Heart left ventricle (tissue), 11 donors: ENCODE measurements around the gene MTCP1. TPM values are rescaled to one million over a fixed set of nuclear protein-coding genes. Genes with fewer than 3 reads are reported as not detected.

Experiments
- polyA plus RNA-seq, 2 donors: library from polyadenylated mRNA; stranded (reverse); fragments of 200-250 nt; gene quantifications; one replicate each; pipeline ENCODE4 v1.2.3, GENCODE V29; 2013
- total RNA-seq, 9 donors: library from RNA; depleted of rRNA in 2 of 9; stranded (reverse); fragments of >200 nt in 2 of 9; fragmentation: NEBNext Ultra II Directional in 3 of 9; extraction: Animal tissue kit (Norgen Biotek cat#: 25700) in 3 of 9; gene quantifications; one replicate each; pipeline versions ENCODE4 v1.1.0 to v1.2.4, GENCODE V29; 2016 to 2023
- donor health status: ischemic (EF 13 %, LVEDD 7.1; RV severe dilation, severe dysfunction).
- donor health status: healthy with polysubstance abuse.
- donor health status: DM: no; HTN: yes; CAD: no.
- donor health status: DM: no; HTN: no; CAD: no.
- donor health status: ischemic (EF 25% LVEDD 5.7; RV mildly dilated, moderate dysfunction).
- donor health status: healthy.
- donor health status: DM: yes; HTN: yes; CAD: no.
- donor health status: PGD.
- donor health status: nonischemic (EF 23%, LVEDD 6.1; RV moderate dilation, normal function).

Gene MTCP1
- total and polyA plus RNA-seq, 11 donors: 0.24 to 185 (median 44.8) TPM

Other genes with a start within 250 kb of the MTCP1 start
- gene SMIM9, start 236.5 kb downstream of the MTCP1 start, total RNA-seq: under 1 TPM in 2 of 9 donors, not detected in 7; 0.29 to 0.32 TPM
- gene SMIM9, start 236.5 kb downstream of the MTCP1 start, polyA plus RNA-seq: not detected
- gene F8A1, start 184.8 kb downstream of the MTCP1 start, total RNA-seq: 10 to 100 TPM; 16.8 to 34.5 (median 21.5) TPM
- 10 to 100 TPM; 10.2 to 35.7 TPM for gene F8A1, start 184.8 kb downstream of the MTCP1 start, polyA plus RNA-seq
- 10 to 100 TPM; 26.9 to 75.1 (median 44.3) TPM for gene F8, start 48.4 kb downstream of the MTCP1 start, total RNA-seq
- 10 to 100 TPM; 32.6 to 60.2 TPM for gene F8, start 48.4 kb downstream of the MTCP1 start, polyA plus RNA-seq
- gene FUNDC2, start 44.3 kb downstream of the MTCP1 start, total RNA-seq: 100 to 1,000 TPM; 147 to 390 (median 259) TPM
- 100 to 1,000 TPM; 445 TPM for gene FUNDC2, start 44.3 kb downstream of the MTCP1 start, polyA plus RNA-seq
- gene CMC4, start within 50 bp of the MTCP1 start, total RNA-seq: 10 to 100 TPM; 14.4 to 74.3 (median 21.0) TPM
- gene CMC4, start within 50 bp of the MTCP1 start, polyA plus RNA-seq: 10 to 100 TPM; 26.1 to 53.0 TPM
- gene BRCC3, start 372 bp upstream of the MTCP1 start, total RNA-seq: 10 to 100 TPM in 8 of 9 donors, 1 to 10 TPM in 1; 7.9 to 18.7 (median 16.6) TPM
- 10 to 100 TPM in 1 of 2 donors, 1 to 10 TPM in 1; 3.6 to 15.0 TPM for gene BRCC3, start 372 bp upstream of the MTCP1 start, polyA plus RNA-seq
- 10 to 100 TPM; 39.6 to 82.8 (median 72.3) TPM for gene VBP1, start 145.3 kb upstream of the MTCP1 start, total RNA-seq
- 10 to 100 TPM; 35.7 to 78.2 TPM for gene VBP1, start 145.3 kb upstream of the MTCP1 start, polyA plus RNA-seq
- gene RAB39B, start 193.4 kb upstream of the MTCP1 start, total RNA-seq: under 1 TPM in 8 of 9 donors, not detected in 1; 0.05 to 0.77 (median 0.29) TPM
- gene RAB39B, start 193.4 kb upstream of the MTCP1 start, polyA plus RNA-seq: under 1 TPM; 0.08 to 0.15 TPM